OCI-M1 (cell line): ENCODE data around the gene SOSTDC1.
A peak's percentile ranks its signal among the peaks of the same experiment; 100 is the strongest.

Experiments used
- DNase-seq: peaks from one replicate; lab custom pipeline; 2025; lab: John Stamatoyannopoulos, UW

Gene SOSTDC1

DNA sequence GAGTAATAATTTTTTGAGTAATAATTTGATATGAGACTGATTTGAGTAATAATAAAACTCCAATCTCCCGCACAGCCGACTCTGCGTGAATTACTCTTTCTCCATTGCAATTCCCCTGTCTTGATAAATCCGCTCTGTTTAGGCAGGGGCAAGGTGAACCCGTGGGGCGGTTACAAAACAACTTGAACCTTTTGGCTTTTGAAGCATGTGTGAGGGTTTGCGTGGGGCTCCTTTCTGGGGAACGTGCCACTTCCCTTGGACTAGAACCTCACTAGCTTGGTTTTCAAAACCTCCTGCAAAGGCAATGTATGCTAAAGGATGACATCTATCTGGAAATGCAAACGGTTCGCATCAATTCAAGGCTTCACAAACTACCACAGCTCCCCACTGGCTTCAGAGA lies 45.7 kb downstream of the SOSTDC1 start:
- peak; percentile 62 for DNase-seq

DNA sequence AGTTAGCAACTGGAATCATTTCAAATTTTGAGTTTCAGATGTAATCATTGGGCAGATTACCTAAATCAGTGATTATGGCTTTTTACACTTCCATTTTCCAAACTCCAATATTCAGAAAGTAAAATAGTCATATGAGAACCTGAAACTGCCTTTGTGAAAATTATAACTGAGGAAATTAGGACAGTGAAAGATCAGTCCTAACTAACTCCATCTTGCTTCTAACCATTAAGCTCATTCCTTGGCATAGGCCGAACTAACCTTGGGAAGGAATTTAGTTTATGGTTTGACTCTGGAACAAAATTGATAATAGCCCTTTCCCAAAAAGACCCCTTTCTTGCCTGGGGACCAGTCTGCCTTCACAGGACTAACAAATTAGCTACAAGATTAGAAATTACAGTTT lies 46.4 kb downstream of the SOSTDC1 start:
- DNase-seq: no peak

- peak; percentile 54 for DNase-seq
Observed at GRCh38 chr7:16417906-16418305, 47.6 kb downstream of the SOSTDC1 start.

- DNase-seq: peak; percentile 71
Observed at GRCh38 chr7:16416289-16417282, 49.0 kb downstream of the SOSTDC1 start.

DNA sequence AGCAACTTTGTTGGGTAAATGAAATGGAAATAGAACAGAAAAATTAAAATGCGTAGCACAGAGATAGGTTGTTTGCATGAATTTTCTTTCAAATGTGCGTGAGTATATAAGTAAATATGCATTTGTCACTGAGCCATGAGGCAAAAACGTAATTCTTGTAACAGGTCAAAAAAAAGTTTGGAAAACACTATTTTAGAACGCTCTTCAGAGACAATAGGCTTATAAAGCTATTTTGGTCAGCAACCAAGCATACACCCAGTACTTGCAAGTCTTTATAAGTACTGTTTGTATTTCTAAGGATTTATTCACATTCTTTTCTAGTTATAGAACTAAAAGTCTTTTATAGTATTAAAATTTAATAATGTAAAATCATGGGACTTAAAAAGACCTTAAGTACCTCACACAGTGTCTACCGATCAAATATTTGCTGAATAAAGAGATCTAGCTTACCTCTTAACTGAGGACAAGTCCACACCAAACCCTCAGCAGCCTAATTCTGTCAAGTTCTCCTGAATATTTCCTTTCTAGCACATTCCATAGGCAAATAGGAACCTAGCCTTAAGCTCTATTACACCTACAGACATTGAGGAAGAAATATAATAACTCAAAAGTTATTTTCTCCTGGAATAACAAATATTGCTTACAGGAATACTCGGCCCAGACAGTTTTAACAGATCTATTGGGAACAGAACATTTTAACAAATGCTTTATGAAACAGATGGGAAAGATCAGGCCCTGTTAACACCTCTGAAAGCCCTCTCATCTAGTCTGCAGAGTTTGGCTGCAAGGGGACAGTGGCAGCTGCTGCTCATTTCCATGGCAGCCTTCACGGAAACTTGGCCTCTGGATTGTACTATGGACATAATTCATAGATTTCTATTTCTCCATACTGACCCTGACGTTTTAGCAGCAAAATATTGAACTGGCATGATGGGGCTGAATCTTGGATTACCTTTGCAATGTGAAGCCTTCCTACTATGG lies 53.0 kb downstream of the SOSTDC1 start:
- DNase-seq: no peak
